Measurements from ENCODE around the gene PDE9A. TPM values are rescaled to one million over a fixed set of nuclear protein-coding genes. Genes with fewer than 3 reads are reported as not detected.

The PDE9A gene
- total RNA-seq, 4 donors from 2014 or later = 0.59 to 15.0 (median 6.9) TPM

DNA sequence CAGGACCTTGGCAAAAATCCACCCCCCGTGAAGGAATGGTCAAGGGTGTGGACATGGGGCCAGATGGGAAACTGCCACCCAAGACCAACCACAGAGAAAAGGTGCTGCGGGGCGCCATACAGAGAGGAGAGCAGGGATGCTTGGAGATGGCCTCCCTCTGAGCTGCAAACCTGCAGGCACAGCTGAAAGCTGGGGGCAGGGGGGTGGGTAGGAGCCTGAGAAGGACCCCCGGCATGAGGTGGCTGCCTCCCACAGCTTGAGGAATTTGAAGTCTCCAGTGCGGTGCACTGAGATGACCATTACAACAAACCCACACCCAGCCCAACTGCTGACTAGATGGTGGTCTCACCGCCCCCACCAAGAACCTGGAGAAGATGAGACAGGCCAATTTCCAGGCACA is 141.1 kb downstream of the PDE9A start:
- no peaks in the 10 kb centered on the region for H3K4me1 ChIP-seq
- intact Hi-C loops (cut with DNase I; ENCODE audit: low total_unique reads) = no loop called here
- no peaks in the 10 kb centered on the region for H3K27me3 ChIP-seq
- H3K27ac ChIP-seq = no peak overlapping the region
- H3K9me3 ChIP-seq = no peaks in the 10 kb centered on the region
- TF ChIP-seq, protein P1, sequence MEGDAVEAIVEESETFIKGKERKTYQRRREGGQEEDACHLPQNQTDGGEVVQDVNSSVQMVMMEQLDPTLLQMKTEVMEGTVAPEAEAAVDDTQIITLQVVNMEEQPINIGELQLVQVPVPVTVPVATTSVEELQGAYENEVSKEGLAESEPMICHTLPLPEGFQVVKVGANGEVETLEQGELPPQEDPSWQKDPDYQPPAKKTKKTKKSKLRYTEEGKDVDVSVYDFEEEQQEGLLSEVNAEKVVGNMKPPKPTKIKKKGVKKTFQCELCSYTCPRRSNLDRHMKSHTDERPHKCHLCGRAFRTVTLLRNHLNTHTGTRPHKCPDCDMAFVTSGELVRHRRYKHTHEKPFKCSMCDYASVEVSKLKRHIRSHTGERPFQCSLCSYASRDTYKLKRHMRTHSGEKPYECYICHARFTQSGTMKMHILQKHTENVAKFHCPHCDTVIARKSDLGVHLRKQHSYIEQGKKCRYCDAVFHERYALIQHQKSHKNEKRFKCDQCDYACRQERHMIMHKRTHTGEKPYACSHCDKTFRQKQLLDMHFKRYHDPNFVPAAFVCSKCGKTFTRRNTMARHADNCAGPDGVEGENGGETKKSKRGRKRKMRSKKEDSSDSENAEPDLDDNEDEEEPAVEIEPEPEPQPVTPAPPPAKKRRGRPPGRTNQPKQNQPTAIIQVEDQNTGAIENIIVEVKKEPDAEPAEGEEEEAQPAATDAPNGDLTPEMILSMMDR (IDR thresholded peaks at IDR 0.05) = no peak
- no peak for TF ChIP-seq POLR2A (IDR thresholded peaks at IDR 0.05)
- DNase-seq = no peak
- H3K4me3 ChIP-seq = no peak overlapping the region
- H3K36me3 ChIP-seq = no peaks in the 10 kb centered on the region

GRCh38 chr21:42796327-42797062 is 143.1 kb downstream of the PDE9A start:
- no peak for DNase-seq
- Histone ChIP-seq H3K9me3 (no peaks in the 10 kb centered on the region), H3K27ac (no peak overlapping the region), H3K4me3 (no peak overlapping the region), H3K36me3 (no peaks in the 10 kb centered on the region), H3K27me3 (no peaks in the 10 kb centered on the region), H3K4me1 (no peaks in the 10 kb centered on the region)
- TF ChIP-seq, protein P1 (IDR thresholded peaks at IDR 0.05) = no peak
- TF ChIP-seq POLR2A (IDR thresholded peaks at IDR 0.05) = no peak
- intact Hi-C loops (cut with DNase I; ENCODE audit: low total_unique reads) = no loop called here

DNA sequence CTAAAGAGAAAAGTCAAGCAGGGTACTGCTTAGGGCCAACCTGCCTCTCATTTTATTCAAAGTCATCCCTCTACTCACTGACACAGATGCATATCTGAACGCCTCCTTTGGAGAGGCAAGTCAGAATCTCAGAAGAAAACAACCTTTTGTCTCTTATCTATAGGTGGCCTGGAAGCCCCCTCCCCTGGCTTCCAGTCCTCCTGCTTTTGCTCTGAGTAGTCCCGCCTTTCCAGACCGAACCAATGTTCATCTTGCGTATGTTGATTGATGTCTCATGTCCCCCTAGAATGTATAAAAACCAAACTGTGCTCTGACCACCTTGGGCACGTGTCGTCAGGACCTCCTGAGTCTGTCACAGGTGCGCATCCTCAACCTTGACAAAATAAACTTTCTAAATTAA is 144.1 kb downstream of the PDE9A start:
- intact Hi-C loops (cut with DNase I; ENCODE audit: low total_unique reads) = no loop called here
- Histone ChIP-seq H3K4me3 (no peak overlapping the region), H3K9me3 (no peaks in the 10 kb centered on the region), H3K27me3 (no peaks in the 10 kb centered on the region), H3K27ac (no peak overlapping the region), H3K4me1 (no peaks in the 10 kb centered on the region), H3K36me3 (no peaks in the 10 kb centered on the region)
- TF ChIP-seq POLR2A (IDR thresholded peaks at IDR 0.05) = no peak
- TF ChIP-seq, protein P1 (IDR thresholded peaks at IDR 0.05) = no peak
- no peak for DNase-seq

DNA sequence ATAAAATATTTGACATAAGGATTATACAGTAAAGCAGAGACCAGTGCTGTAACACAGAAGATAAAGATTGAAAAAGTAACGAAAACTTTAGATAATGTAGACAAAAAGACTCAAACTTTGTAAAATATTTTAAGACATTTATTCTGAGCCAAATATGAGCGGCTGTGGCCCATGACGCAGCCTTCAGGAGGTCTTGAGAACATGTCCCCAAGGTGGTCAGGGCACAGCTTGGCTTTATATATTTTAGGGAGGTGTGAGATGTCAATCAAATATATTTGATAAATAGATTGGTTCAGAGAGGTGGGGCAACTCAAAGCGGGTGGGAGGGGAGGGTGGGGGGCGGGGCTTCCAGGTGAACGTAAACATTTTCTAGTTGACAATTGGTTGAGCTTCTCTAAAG is 144.7 kb downstream of the PDE9A start:
- Histone ChIP-seq H3K4me3 (no peak overlapping the region), H3K27me3 (no peaks in the 10 kb centered on the region), H3K27ac (no peak overlapping the region), H3K36me3 (no peaks in the 10 kb centered on the region), H3K9me3 (no peaks in the 10 kb centered on the region), H3K4me1 (no peaks in the 10 kb centered on the region)
- no peak for DNase-seq
- intact Hi-C loops (cut with DNase I; ENCODE audit: low total_unique reads) = no loop called here
- TF ChIP-seq POLR2A (IDR thresholded peaks at IDR 0.05) = no peak
- TF ChIP-seq, protein P1 (IDR thresholded peaks at IDR 0.05) = no peak

GRCh38 chr21:42799516-42799915 is 146.1 kb downstream of the PDE9A start:
- Histone ChIP-seq H3K27me3 (no peaks in the 10 kb centered on the region), H3K9me3 (no peaks in the 10 kb centered on the region), H3K4me3 (no peak overlapping the region), H3K27ac (no peak overlapping the region), H3K4me1 (no peaks in the 10 kb centered on the region), H3K36me3 (no peaks in the 10 kb centered on the region)
- TF ChIP-seq, protein P1 (IDR thresholded peaks at IDR 0.05) = no peak
- TF ChIP-seq POLR2A (IDR thresholded peaks at IDR 0.05) = no peak
- DNase-seq = no peak
- intact Hi-C loops (cut with DNase I; ENCODE audit: low total_unique reads) = no loop called here
